Stimulated activated CD8-positive, alpha-beta memory T cell treated with anti-CD3 and anti-CD28 coated beads, Interleukin-4, amount 100 ng/mL, for 48 hours (primary cell): ENCODE measurements around the gene MEX3D.

Experiments used
- DNase-seq: peaks from one replicate; pipeline ENCODE4 v3.0.0-alpha.2; 2020

Gene MEX3D

GRCh38 chr19:1592755-1593500, 24.8 kb upstream of the MEX3D start, which contains the start of gene MBD3:
TSS of gene MBD3 (minus strand) at chr19:1592865. CDS start at chr19:1592631, 234 bp downstream.
- peak; percentile 88 for DNase-seq

- peak; percentile 86 for DNase-seq
Measured at GRCh38 chr19:1592024-1592754, 24.1 kb upstream of the MEX3D start.

GRCh38 chr19:1591421-1592023, 23.4 kb upstream of the MEX3D start:
- no peak for DNase-seq

- peak; percentile 58 for DNase-seq
Measured at GRCh38 chr19:1590641-1591397, 22.7 kb upstream of the MEX3D start.

DNA sequence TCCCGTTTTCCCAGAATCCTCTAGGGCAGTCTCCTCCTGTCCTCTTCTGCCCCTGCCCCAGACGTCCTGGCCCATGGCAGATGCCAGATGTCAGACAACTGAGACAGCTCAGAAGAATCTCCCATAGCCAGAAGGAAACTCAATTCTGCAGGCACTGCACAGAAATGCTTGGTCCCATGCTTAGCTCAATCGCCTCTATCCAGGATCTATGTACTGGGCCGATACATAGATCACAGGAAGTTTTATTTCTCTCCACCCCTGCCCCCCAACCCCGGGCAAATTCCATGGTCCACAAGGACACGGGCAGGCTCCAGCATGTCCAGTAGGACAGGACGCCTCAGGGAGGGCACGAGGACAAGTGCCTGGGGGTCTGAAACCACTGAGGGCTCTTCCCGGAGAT, 19.7 kb upstream of the MEX3D start:
- DNase-seq: no peak

DNA sequence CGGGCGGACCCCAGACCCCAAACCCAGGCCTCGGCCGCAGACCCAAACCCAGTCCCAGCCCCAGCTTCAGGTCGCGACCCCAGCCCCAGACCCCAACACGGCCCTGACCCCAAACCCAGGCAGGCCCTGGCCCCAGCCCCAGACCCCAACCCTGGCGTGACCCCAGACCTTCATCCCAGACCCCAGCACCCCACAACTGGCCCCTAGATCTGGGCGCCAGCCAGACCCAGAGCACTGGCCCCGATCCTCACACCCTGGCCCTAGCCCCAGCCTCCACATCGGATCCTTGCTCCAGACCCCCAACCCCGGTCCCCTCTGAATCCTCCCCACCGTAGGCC, 17.1 kb upstream of the MEX3D start:
- DNase-seq: no peak

GRCh38 chr19:1584500-1585242, 16.5 kb upstream of the MEX3D start:
- DNase-seq: no peak

DNA sequence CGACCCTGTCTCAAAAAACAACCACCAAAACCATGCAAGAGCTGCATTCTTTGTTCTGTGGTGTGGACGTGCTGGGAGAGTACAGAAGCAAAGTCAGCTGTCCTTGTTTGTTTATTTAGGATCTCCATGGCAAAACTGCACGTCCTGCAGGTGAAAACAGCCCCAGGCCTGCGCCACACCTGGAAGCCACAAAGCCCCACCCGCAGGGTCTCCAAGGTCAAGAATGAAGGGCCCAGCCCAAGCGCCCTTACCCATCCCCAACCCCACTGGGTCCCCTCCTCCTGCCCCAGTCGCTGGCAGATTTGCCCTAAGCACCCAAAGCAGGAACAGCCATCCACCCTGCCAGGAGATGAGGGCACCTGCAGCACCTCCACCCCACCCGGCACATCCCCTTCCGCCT, 14.1 kb upstream of the MEX3D start:
- DNase-seq: no peak

- DNase-seq: no peak
Measured at GRCh38 chr19:1580957-1581356, 12.8 kb upstream of the MEX3D start.

GRCh38 chr19:1580382-1580781, 12.3 kb upstream of the MEX3D start:
- DNase-seq: no peak

GRCh38 chr19:1579222-1579621, 11.1 kb upstream of the MEX3D start:
- DNase-seq: no peak

GRCh38 chr19:1577929-1578618, 9.9 kb upstream of the MEX3D start:
- DNase-seq: no peak

DNA sequence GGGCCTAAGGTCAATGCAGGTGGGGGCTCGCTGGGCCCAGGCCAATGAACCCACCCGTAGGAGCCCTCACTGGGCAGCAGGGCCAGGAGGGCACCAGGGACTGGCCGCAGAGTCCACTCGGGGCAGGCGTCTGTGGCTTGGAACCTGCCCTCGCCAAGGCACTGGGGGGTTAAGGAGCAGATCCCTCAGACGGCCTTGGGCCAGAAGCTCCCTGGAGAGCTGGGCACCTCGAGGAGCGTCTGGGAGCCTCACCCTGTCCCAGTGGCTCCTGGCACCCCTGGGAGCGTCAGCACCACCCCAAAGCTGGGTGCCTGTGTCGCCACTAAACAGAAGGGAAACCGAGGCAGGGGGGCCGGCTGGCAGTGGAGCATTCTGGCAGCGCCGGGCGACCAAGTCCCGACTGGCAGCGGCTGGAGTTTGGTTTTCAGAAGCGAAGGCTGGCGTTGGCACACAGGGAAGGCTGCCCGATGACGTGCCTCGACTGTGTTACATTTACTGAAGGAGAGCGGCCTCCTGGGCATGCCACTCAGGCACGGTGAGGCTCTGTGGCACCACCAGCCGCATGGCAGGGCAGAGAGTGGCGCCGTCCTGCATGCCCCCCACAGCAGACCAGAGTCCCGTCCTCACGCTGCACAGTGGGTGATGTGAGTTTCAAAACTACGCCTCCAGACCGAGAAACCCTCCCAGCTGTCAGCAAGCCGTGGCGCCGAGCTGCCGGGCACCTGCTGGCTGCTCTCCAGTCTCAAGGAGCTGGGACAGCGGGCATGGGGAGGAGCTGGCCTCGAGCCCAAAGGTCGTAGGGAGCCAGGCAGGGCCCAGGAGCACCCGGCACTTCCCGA, 9.2 kb upstream of the MEX3D start:
- no peak for DNase-seq

DNA sequence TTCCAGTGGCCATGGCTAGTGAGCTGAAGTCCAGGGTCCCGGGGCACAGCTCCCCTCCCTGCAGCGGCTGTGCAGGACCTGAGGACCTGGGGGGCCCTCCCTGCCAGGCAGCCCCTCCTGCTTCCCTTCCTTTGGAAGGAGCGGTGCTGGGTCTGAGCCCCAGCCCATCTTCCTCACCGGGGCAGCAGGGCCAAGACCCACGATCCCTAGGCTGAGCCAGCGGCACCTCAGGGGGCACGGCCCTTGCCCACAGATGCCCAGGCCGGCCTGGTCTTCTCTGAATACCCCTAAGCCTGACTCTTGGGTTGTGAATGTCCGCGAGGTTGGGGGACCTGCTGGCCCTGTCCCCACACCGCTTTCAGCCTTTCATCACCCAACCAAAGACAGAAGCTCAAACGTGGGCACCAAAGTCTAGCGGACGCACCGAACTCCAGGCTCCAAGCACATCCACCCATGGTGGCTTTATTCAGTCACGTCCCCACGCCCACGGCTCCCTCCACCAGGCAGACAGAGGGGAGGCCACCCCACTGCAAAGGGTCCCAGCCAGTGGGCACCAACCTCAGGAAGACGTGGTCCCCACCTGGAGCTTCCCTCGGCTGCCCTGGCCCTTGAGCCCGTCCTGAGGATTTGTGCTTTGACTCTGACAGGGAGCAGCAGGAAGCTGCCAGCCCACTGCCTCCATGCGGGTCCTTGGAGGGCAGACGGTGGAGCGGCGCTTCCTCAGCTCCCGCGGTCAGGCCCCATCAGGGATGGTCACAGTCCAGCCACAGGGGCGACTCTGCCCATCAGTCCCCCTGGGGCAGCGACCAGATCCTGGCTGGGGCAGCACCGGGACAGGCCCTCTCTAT, 8.3 kb upstream of the MEX3D start:
- no peak for DNase-seq

- no peak for DNase-seq
Measured at GRCh38 chr19:1575323-1576241, 7.5 kb upstream of the MEX3D start.

- DNase-seq: no peak
Measured at GRCh38 chr19:1574354-1575136, 6.4 kb upstream of the MEX3D start.

GRCh38 chr19:1572795-1573194, 4.7 kb upstream of the MEX3D start:
- no peak for DNase-seq

DNA sequence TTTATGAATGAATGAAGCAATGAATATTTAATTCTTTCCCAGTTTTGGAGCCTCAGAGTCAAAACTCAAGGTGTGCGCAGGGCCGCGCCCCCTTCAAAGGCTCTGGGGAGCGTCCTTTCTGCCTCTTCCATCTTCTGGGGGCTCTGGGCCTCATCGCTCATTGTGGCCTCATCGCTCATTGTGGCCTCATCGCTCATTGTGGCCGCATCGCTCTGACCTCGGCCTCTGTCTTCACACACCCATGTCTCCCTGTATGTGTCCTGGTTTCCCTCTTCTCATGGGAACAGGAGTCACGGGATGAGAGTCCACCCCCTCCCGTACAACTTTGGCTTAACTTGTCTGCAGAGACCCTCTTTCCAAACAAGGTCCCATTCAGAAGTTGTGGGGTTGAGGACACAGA, 3.2 kb upstream of the MEX3D start:
- DNase-seq: no peak
